ENCODE results near the gene PCBP4. TPM values are rescaled to one million over a fixed set of nuclear protein-coding genes. Genes with fewer than 3 reads are reported as not detected.
"Not testable (repeated sequence)": the region's sequence is repeated elsewhere in the genome, so short reads cannot be mapped to it uniquely, and the experiment has no call there.

PCBP4 gene
- total RNA-seq, 1 experiment from 2014 or later: 17.9 TPM

DNA sequence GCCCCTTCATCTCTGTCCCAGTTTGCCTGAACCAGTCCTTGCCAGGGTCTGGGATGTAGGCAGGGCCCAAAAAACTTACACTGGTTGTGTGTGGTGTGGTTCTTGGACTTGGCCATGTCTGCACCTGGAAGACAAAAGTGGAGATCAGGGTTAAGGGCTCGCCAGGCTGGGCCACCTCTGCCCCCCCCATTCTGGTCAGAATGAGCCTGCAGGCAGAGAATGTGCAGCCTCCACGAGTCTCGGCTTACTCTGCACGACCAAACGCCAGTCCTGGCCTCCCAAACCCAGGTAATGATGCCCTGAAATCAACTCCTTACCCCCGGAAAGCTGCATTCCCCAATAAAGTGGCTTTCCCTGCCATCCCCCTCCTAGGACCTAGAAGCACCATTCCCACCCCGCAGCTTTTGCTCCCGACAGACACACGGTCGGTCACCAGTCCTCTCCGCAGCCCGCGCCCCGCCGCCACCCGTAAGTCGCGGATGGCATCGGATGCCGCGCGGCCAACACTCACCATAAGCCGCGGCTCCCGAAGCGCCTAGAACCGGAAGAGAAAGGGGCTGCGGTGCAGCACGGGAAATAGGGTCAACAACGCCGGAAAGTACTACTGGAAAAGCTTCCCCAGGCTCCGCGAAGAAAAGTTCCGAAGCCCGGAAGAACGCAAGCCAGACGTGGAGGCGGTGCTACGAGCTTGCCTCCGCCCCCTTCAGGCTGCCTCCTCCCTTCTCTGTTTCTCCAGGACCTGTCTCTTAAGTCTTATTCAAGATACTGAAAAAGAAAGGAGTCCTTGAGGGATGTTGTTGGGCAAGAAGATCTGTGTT lies 28.3 kb upstream of the PCBP4 start, which contains the start of gene RPL29:
RPL29 (minus strand) TSS at position 550 of the 818 bp plus-strand sequence; CDS start at position 116, 434 bp downstream.
- TF ChIP-seq, protein P1, sequence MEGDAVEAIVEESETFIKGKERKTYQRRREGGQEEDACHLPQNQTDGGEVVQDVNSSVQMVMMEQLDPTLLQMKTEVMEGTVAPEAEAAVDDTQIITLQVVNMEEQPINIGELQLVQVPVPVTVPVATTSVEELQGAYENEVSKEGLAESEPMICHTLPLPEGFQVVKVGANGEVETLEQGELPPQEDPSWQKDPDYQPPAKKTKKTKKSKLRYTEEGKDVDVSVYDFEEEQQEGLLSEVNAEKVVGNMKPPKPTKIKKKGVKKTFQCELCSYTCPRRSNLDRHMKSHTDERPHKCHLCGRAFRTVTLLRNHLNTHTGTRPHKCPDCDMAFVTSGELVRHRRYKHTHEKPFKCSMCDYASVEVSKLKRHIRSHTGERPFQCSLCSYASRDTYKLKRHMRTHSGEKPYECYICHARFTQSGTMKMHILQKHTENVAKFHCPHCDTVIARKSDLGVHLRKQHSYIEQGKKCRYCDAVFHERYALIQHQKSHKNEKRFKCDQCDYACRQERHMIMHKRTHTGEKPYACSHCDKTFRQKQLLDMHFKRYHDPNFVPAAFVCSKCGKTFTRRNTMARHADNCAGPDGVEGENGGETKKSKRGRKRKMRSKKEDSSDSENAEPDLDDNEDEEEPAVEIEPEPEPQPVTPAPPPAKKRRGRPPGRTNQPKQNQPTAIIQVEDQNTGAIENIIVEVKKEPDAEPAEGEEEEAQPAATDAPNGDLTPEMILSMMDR (conservative IDR thresholded peaks at IDR 0.05): no peak; the same call in 1 of the 2 replicates
- no peak for TF ChIP-seq EZH2 (IDR thresholded peaks at IDR 0.05; ENCODE audit: low read depth)
- Histone ChIP-seq H2AFZ (0 out of 2 replicates have a peak within 1 kb of the TSS, but pooled peaks have one; percentile 75), H3K36me3 (ENCODE audit: low read depth) (peaks cover 24% of the 10 kb centered on the region), H3K9me2 (ENCODE audit: insufficient read depth) (no peaks in the 10 kb centered on the region), H3K4me2 (peak within 1 kb of the TSS; percentile 100), H3K4me1 (replicated peaks; ENCODE audit: insufficient read depth) (peaks cover 20% of the 10 kb centered on the region), H3K27ac (peak within 1 kb of the TSS; percentile 95), H3K9me3 (ENCODE audit: insufficient read depth, low read depth) (no peaks in the 10 kb centered on the region), H4K20me1 (ENCODE audit: insufficient read depth) (0 out of 2 replicates have a peak, but pooled peaks cover 10% of the 10 kb centered on the region), H3K4me3 (peak within 1 kb of the TSS; percentile 100), H3K27me3 (ENCODE audit: insufficient read depth, low read depth) (no peaks in the 10 kb centered on the region), H3K79me2 (ENCODE audit: low read depth) (peaks cover 35% of the 10 kb centered on the region), H3F3A (ENCODE audit: insufficient read depth, low read depth) (peaks cover 59% of the 10 kb centered on the region)
- peak; percentile 80 to 90 for DNase-seq
- intact Hi-C loops (cut with micrococcal nuclease; ENCODE audit: unreplicated experiment): loop anchor here (1.0 kb wide), 1 partner anchor 53 kb away; the partner anchor contains the start of gene PARP3
- no TSS peak for BruUV-seq (replicated peaks)
- POLR2A ChIA-PET (ENCODE audit: unreplicated experiment): interaction anchor here (0.5 to 0.9 kb wide), 6 partner anchors 13 to 1379 kb away, joined by 3 to 8 read pairs (median 4); partner anchors contain the start of genes ACY1 and RRP9
- CTCF ChIA-PET: interaction anchor here (0.7 to 1.0 kb wide), 2 partner anchors 58 to 223 kb away, joined by 4 to 16 read pairs; no protein-coding TSS in a partner anchor

DNA sequence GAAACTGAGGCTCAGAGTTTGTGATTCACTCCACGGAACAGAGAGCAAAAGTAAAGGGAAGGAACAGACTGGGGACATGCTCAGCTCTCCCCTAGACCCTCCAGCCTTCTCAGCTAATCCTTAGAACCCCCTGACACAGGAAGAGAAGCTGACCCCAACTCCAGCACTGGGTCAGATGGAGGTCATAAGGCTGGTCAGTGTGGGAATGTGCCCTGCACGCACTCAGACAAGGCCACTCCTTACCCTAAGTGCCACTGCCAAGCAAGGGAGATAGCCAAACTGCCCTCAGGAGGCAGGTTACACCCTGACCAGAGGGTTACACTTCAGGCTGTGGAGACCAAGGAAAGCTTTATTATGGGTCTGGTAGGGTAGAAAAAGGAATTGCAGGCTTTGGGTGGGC lies 27.3 kb upstream of the PCBP4 start:
- Histone ChIP-seq H3K4me3 (peak overlapping the region; percentile 100), H3K9me2 (ENCODE audit: insufficient read depth) (no peaks in the 10 kb centered on the region), H2AFZ (no peak overlapping the region), H3K9me3 (ENCODE audit: insufficient read depth, low read depth) (no peaks in the 10 kb centered on the region), H3K27ac (peak overlapping the region; percentile 95; the same call in 1 of the 2 replicates), H3F3A (ENCODE audit: insufficient read depth, low read depth) (peaks cover 64% of the 10 kb centered on the region), H4K20me1 (ENCODE audit: insufficient read depth) (0 out of 2 replicates have a peak, but pooled peaks cover 10% of the 10 kb centered on the region), H3K79me2 (ENCODE audit: low read depth) (peaks cover 35% of the 10 kb centered on the region), H3K27me3 (ENCODE audit: insufficient read depth, low read depth) (no peaks in the 10 kb centered on the region), H3K4me2 (peak overlapping the region; percentile 100), H3K36me3 (ENCODE audit: low read depth) (peaks cover 24% of the 10 kb centered on the region), H3K4me1 (replicated peaks; ENCODE audit: insufficient read depth) (peaks cover 20% of the 10 kb centered on the region)
- no peak for DNase-seq
- TSS peak; percentile 48 for BruUV-seq (replicated peaks)
- ChIA-PET CTCF (no interaction called here), POLR2A (ENCODE audit: unreplicated experiment) (interaction anchor here (0.6 kb wide), 1 partner anchor 139 kb away, joined by 3 read pairs; no protein-coding TSS in a partner anchor)
- intact Hi-C loops (cut with micrococcal nuclease; ENCODE audit: unreplicated experiment): no loop called here
- TF ChIP-seq EZH2 (IDR thresholded peaks at IDR 0.05; ENCODE audit: low read depth): no peak
- TF ChIP-seq, protein P1 (conservative IDR thresholded peaks at IDR 0.05): no peak

DNA sequence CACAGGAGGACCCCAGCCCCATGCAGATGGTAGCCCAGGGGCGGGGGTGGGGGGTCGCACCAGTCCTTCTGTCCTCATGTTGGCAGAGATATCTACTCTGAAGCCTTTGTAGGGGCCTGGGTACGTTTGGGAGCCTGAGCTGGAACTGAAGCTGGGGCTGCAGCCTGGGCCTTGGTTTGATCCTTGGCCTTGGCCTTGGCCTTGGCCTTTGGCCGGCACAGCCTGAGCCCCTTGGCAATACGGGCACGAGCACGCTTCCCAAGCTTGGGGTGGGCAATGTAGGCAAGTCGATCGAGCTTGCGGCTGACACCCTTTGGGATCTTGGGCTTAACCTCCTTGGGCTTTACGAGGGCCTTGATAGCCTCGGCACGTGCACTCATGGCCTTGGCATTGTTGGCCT lies 26.4 kb upstream of the PCBP4 start:
- Histone ChIP-seq H3K4me2 (peak overlapping the region; percentile 100; the same call in 1 of the 2 replicates), H3K36me3 (ENCODE audit: low read depth) (peaks cover 24% of the 10 kb centered on the region), H3F3A (ENCODE audit: insufficient read depth, low read depth) (peaks cover 67% of the 10 kb centered on the region), H3K79me2 (ENCODE audit: low read depth) (peaks cover 35% of the 10 kb centered on the region), H3K4me1 (replicated peaks; ENCODE audit: insufficient read depth) (peaks cover 19% of the 10 kb centered on the region)
- intact Hi-C loops (cut with micrococcal nuclease; ENCODE audit: unreplicated experiment); DNase-seq; H3K27me3 ChIP-seq (ENCODE audit: insufficient read depth, low read depth); H3K9me2 ChIP-seq (ENCODE audit: insufficient read depth); POLR2A ChIA-PET (ENCODE audit: unreplicated experiment); H4K20me1 ChIP-seq (ENCODE audit: insufficient read depth); H3K4me3 ChIP-seq; H3K27ac ChIP-seq; H2AFZ ChIP-seq; H3K9me3 ChIP-seq (ENCODE audit: insufficient read depth, low read depth); BruUV-seq (replicated peaks); CTCF ChIA-PET: not testable (repeated sequence)

Measured in PC-9 (cell line).